SK-N-SH treated with all-trans-retinoic acid at 6 μM for 48 hours (cell line): ENCODE results near the gene BABAM2.

ENCODE experiments used
- ATAC-seq: fragments of 200-7000 bp; cut with Tn5 transposase; 3 replicates; pipeline ENCODE4 v1.9.1; 2020; ENCODE audit warnings: mild to moderate bottlenecking, moderate library complexity
- ARNTL ChIP-seq: fragments of 450-650 bp; formaldehyde crosslinking; IDR thresholded peaks from 2 replicates; pipeline ENCODE4 v1.5.0; 2020; ENCODE audit warnings: low read depth, mild to moderate bottlenecking, moderate library complexity, borderline replicate concordance
- CSDC2 ChIP-seq: fragments of 250-450 bp; sonication (Bioruptor Pico); IDR thresholded peaks from 2 replicates; pipeline ENCODE4 v1.5.0; 2020; ENCODE audit warnings: mild to moderate bottlenecking, moderate library complexity
- CSRNP3 ChIP-seq: fragments of 250-450 bp; sonication (Bioruptor Pico); IDR thresholded peaks from 2 replicates; pipeline ENCODE4 v1.5.1; 2021; ENCODE audit warnings: mild to moderate bottlenecking, moderate library complexity
- GLIS3 ChIP-seq: fragments of 250-450 bp; sonication (Bioruptor Pico); IDR thresholded peaks from 2 replicates; pipeline ENCODE4 v1.5.0; 2020; ENCODE audit warnings: mild to moderate bottlenecking, moderate library complexity
- OSR1 ChIP-seq: fragments of 250-450 bp; sonication (Bioruptor Pico); IDR thresholded peaks from 2 replicates; pipeline ENCODE4 v1.8.0; 2022; ENCODE audit warnings: moderate library complexity, mild to moderate bottlenecking, inconsistent platforms
- PATZ1 ChIP-seq: fragments of 250-450 bp; sonication (Bioruptor Pico); IDR thresholded peaks from 2 replicates; pipeline ENCODE4 v1.8.0; 2020; ENCODE audit warnings: mild to moderate bottlenecking, moderate library complexity, borderline replicate concordance
- POU6F1 ChIP-seq: fragments of 250-450 bp; sonication (Bioruptor Pico); IDR thresholded peaks from 2 replicates; pipeline ENCODE4 v1.8.0; 2021; ENCODE audit warnings: low read depth, mild to moderate bottlenecking, moderate library complexity, borderline replicate concordance
- PPARA ChIP-seq: fragments of 250-450 bp; sonication (Bioruptor Pico); IDR thresholded peaks from 2 replicates; pipeline ENCODE4 v1.5.0; 2020; ENCODE audit warnings: mild to moderate bottlenecking, borderline replicate concordance
- SNAI2 ChIP-seq: fragments of 250-450 bp; sonication (Bioruptor Pico); IDR thresholded peaks from 2 replicates; pipeline ENCODE4 v1.5.0; 2020; ENCODE audit warnings: mild to moderate bottlenecking, moderate library complexity
- TSHZ2 ChIP-seq: fragments of 250-450 bp; sonication (Bioruptor Pico); IDR thresholded peaks from 2 replicates; pipeline ENCODE4 v1.5.0; 2020; ENCODE audit warnings: mild to moderate bottlenecking, moderate library complexity
- ZC3H10 ChIP-seq: fragments of 250-450 bp; sonication (Bioruptor Pico); IDR thresholded peaks from 2 replicates; pipeline ENCODE4 v1.5.1; 2021; ENCODE audit warnings: mild to moderate bottlenecking, moderate library complexity
- ZFP3 ChIP-seq: fragments of 250-450 bp; sonication (Bioruptor Pico); IDR thresholded peaks from 2 replicates; pipeline ENCODE4 v1.5.0; 2020; ENCODE audit warnings: mild to moderate bottlenecking, moderate library complexity
- ZFP30 ChIP-seq: fragments of 450-650 bp; formaldehyde crosslinking; IDR thresholded peaks from 2 replicates; pipeline ENCODE4 v1.5.0; 2022; ENCODE audit warnings: mild to moderate bottlenecking, moderate library complexity
- ZNF565 ChIP-seq: fragments of 450-650 bp; formaldehyde crosslinking; conservative IDR thresholded peaks from 2 replicates; pipeline ENCODE4 v1.5.0; 2020; ENCODE audit warnings: low read depth, mild to moderate bottlenecking, moderate library complexity
- ZNF70 ChIP-seq: fragments of 450-650 bp; formaldehyde crosslinking; IDR thresholded peaks from 2 replicates; pipeline ENCODE4 v1.5.0; 2020; ENCODE audit warnings: mild to moderate bottlenecking, moderate library complexity
- ZNF8 ChIP-seq: fragments of 450-650 bp; formaldehyde crosslinking; IDR thresholded peaks from 2 replicates; pipeline ENCODE4 v1.5.0; 2020; ENCODE audit warnings: mild to moderate bottlenecking, moderate library complexity

The BABAM2 gene

GRCh38 chr2:28360058-28360717 lies 469.7 kb downstream of the BABAM2 start:
- TF ChIP-seq GLIS3 = no peak
- no peak for TF ChIP-seq POU6F1 (CRISPR knock-in tag)
- no peak for TF ChIP-seq CSDC2 (CRISPR knock-in tag)
- TF ChIP-seq ZFP3 (CRISPR knock-in tag) = no peak
- no peak for TF ChIP-seq OSR1 (CRISPR knock-in tag)
- no peak for TF ChIP-seq ZC3H10 (CRISPR knock-in tag)
- no peak for TF ChIP-seq CSRNP3
- TF ChIP-seq ARNTL (CRISPR knock-in tag) = no peak
- no peak for TF ChIP-seq PPARA (CRISPR knock-in tag)

GRCh38 chr2:28360718-28361293 lies 470.3 kb downstream of the BABAM2 start:
- ATAC-seq = no peak
- TF ChIP-seq SNAI2 (CRISPR knock-in tag) = no peak
- no peak for TF ChIP-seq ZNF70
- TF ChIP-seq ZFP30 (CRISPR knock-in tag) = no peak
- no peak for TF ChIP-seq ZFP3 (CRISPR knock-in tag)
- no peak for TF ChIP-seq POU6F1 (CRISPR knock-in tag)
- TF ChIP-seq TSHZ2 (CRISPR knock-in tag) = no peak
- TF ChIP-seq OSR1 (CRISPR knock-in tag) = no peak
- TF ChIP-seq PPARA (CRISPR knock-in tag) = no peak
- TF ChIP-seq ZNF8 (CRISPR knock-in tag) = no peak
- TF ChIP-seq PATZ1 (CRISPR knock-in tag) = no peak
- TF ChIP-seq, all 23 proteins: peak for 0

More at GRCh38 chr2:28360058-28360717, 469.7 kb downstream of the BABAM2 start:
- ATAC-seq = no peak

GRCh38 chr2:28361991-28362710 lies 471.6 kb downstream of the BABAM2 start:
- no peak for ATAC-seq
- TF ChIP-seq ZNF565 (CRISPR knock-in tag) (no peak), ARNTL (CRISPR knock-in tag) (no peak), POU6F1 (CRISPR knock-in tag) (no peak), ZFP3 (CRISPR knock-in tag) (no peak), SNAI2 (CRISPR knock-in tag) (no peak)
